Stimulated activated CD4-positive, alpha-beta T cell treated with anti-CD3 and anti-CD28 coated beads, TNF-alpha, amount 100 ng/mL, for 1 hour (primary cell): ENCODE results near the gene FADS1.
A peak's percentile ranks its signal among the peaks of the same experiment; 100 is the strongest.

Experiments
- DNase-seq, 3 donors: peaks; one replicate each; pipeline ENCODE4 v3.0.0-alpha.2; 2020; ENCODE audit warnings: low read depth in 3 of 3, low spot score in 1 of 3

The FADS1 gene

GRCh38 chr11:61797263-61797944 lies 19.4 kb downstream of the FADS1 start:
- peak in 2 of 3 donors; percentile 38 to 47 for DNase-seq

- no peak for DNase-seq
Measured at GRCh38 chr11:61795876-61796526, 20.8 kb downstream of the FADS1 start.

- no peak for DNase-seq
Measured at GRCh38 chr11:61795459-61795858, 21.3 kb downstream of the FADS1 start.

- DNase-seq = no peak
Measured at GRCh38 chr11:61794579-61794978, 22.2 kb downstream of the FADS1 start.

- no peak for DNase-seq
Measured at GRCh38 chr11:61793829-61794204, 23.0 kb downstream of the FADS1 start.

GRCh38 chr11:61793083-61793828 lies 23.5 kb downstream of the FADS1 start:
- no peak for DNase-seq

GRCh38 chr11:61792310-61793082 lies 24.3 kb downstream of the FADS1 start, which contains the start of the genes FEN1 and TMEM258:
Gene FEN1 (plus strand): TSS chr11:61792911. CDS start chr11:61795362, 2,451 bp downstream.
Gene TMEM258 (minus strand): TSS chr11:61792599. CDS start chr11:61792558, 41 bp downstream.
- DNase-seq = peak; percentile 51 to 68 (median 68)

- no peak for DNase-seq
Measured at GRCh38 chr11:61791737-61792309, 25.0 kb downstream of the FADS1 start.

GRCh38 chr11:61787928-61788491 lies 28.8 kb downstream of the FADS1 start:
- DNase-seq = no peak

- DNase-seq = no peak
Measured at GRCh38 chr11:61785837-61786402, 30.9 kb downstream of the FADS1 start.

GRCh38 chr11:61784506-61784805 lies 32.3 kb downstream of the FADS1 start:
- no peak for DNase-seq

- DNase-seq = no peak
Measured at GRCh38 chr11:61783717-61784505, 32.9 kb downstream of the FADS1 start.

- DNase-seq = no peak
Measured at GRCh38 chr11:61782841-61783240, 34.0 kb downstream of the FADS1 start.

GRCh38 chr11:61782299-61782698 lies 34.5 kb downstream of the FADS1 start:
- DNase-seq = no peak

GRCh38 chr11:61781585-61781984 lies 35.2 kb downstream of the FADS1 start:
- DNase-seq = no peak

- DNase-seq = no peak
Measured at GRCh38 chr11:61780581-61781162, 36.1 kb downstream of the FADS1 start.

GRCh38 chr11:61779666-61780525 lies 36.9 kb downstream of the FADS1 start:
- DNase-seq = no peak

- no peak for DNase-seq
Measured at GRCh38 chr11:61778920-61779650, 37.7 kb downstream of the FADS1 start.
